ENCODE results near the gene HOXD1.

HOXD1 gene

DNA sequence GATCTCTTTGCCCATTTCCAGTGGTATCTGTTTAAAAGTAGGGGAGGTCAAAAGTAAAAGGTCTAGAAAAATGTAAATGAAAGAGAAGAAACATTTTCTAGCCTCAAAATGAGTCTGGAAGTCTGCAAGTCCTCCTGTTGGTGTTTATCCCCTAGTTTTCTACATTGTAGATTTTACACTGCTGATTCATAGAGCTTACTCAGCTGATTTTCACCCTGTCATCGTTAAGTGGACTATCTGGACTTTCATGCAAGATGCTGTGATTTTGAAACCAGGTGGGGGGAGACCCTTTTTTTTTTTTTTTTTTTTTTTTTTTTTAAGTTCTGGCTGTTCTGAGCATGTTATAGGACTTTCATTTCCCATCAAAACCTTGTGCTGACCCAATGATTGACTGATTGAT, 21.1 kb upstream of the HOXD1 start:
- DNase-seq: no peak

DNA sequence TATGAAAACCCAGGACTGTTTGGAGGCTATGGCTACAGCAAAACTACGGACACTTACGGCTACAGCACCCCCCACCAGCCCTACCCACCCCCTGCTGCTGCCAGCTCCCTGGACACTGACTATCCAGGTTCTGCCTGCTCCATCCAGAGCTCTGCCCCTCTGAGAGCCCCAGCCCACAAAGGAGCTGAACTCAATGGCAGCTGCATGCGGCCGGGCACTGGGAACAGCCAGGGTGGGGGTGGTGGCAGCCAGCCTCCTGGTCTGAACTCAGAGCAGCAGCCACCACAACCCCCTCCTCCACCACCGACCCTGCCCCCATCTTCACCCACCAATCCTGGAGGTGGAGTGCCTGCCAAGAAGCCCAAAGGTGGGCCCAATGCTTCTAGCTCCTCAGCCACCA, 19.3 kb upstream of the HOXD1 start:
- no peak for DNase-seq

DNA sequence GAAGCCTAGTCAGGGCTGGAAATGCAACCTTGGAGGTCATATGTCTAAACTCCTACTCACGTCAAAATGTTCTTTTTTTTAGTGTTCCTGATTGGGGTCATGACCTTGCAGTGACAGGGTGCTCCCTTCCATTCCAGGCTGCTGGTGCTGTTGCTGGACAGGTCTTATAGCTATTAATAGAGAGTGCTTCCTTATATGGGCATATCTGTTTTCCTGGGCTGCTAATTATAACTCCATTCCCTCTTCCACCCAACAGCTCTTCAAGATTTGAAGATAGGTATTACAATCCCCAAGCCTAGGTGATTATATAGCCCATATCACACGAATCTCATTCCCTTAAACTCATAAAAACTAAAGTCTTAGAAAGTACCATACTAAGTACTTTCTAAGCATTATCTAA, 18.8 kb upstream of the HOXD1 start:
- no peak for DNase-seq

DNA sequence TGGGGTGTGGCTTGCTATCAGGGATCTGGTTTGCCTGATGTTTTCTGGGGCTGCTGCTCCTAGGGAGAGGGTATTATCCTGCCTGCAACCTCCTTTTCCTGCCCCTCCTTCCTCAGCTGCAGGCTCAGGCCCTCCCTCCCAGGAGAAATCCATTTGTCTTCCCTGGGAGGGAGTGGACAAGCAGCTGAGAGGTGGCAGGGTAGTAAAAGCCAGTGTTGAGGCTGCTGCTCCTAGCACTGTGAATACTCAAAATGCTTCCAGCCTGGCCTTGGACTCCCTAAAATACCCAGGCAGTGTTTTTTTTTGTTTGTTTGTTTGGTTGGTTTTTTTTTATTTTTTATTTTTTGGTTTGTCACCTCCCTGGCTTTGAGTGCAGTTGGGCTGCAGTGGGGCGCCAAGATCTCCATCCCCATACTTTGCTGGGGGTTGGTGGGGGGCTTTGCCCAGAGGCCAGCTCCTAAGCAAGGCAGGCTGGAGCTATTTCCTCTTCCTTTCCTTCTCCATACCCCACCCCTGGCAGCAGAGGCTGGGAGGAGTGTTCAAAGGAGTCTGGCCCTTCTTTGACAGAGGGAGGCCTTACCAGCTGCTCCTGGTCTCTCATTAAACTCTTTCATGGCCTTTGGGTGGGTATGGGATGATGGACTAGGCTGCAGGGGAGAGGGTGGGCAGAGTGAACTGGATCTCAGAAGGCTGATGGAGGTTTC, 17.7 kb upstream of the HOXD1 start:
- peak; percentile 51 for DNase-seq

DNA sequence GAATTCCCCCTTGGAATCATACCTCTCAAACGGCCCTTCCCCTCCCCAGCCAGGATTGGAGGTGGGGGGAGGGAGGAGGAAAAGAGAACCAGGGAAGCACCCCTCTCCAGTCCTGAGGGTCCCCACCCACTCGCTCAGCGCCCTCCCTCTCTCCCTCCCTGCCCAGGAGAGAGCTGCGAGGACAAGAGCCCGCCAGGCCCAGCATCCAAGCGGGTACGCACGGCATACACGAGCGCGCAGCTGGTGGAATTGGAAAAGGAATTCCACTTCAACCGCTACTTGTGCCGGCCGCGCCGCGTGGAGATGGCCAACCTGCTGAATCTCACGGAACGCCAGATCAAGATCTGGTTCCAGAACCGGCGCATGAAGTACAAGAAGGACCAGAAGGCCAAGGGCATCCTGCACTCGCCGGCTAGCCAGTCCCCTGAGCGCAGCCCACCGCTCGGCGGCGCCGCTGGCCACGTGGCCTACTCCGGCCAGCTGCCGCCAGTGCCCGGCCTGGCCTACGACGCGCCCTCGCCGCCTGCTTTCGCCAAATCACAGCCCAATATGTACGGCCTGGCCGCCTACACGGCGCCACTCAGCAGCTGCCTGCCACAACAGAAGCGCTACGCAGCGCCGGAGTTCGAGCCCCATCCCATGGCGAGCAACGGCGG, 17.0 kb upstream of the HOXD1 start:
- DNase-seq: no peak

DNA sequence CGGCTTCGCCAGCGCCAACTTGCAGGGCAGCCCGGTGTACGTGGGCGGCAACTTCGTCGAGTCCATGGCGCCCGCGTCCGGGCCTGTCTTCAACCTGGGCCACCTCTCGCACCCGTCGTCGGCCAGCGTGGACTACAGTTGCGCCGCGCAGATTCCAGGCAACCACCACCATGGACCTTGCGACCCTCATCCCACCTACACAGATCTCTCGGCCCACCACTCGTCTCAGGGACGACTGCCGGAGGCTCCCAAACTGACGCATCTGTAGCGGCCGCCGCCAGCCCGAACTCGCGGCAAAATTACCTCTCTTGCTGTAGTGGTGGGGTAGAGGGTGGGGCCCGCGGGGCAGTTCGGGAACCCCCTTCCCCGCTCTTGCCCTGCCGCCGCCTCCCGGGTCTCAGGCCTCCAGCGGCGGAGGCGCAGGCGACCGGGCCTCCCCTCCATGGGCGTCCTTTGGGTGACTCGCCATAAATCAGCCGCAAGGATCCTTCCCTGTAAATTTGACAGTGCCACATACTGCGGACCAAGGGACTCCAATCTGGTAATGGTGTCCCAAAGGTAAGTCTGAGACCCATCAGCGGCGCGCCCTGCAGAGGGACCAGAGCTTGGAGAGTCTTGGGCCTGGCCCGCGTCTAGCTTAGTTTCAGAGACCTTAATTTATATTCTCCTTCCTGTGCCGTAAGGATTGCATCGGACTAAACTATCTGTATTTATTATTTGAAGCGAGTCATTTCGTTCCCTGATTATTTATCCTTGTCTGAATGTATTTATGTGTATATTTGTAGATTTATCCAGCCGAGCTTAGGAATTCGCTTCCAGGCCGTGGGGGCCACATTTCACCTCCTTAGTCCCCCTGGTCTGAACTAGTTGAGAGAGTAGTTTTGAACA, 16.2 kb upstream of the HOXD1 start:
- no peak for DNase-seq

DNA sequence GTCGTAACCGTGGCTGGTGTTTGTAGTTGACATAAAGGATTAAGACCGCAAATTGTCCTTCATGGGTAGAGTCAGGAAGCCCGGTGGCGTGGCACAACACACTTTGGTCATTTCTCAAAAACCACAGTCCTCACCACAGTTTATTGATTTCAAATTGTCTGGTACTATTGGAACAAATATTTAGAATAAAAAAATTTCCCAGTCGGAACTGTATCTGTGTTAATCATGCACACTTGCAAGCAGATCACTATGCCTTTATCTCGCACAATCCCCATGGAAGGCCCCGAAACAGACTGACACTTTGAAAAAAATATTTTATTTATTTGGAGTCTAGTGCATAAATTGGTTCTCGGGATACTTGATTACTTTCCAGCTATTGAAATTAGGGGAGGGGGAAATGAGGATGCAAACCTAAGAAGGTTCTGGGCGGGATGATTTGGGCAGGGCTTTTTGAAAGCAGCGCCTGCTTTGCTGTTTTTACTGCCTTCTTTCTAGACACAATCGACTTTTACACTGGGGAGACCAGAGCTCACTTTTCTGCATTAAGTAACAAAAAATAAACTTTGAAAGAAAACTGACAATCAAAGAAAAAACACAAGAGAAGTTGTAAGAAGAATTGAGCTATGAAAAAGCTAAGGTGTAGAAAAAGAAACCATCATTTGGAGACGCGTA, 15.4 kb upstream of the HOXD1 start:
- no peak for DNase-seq

DNA sequence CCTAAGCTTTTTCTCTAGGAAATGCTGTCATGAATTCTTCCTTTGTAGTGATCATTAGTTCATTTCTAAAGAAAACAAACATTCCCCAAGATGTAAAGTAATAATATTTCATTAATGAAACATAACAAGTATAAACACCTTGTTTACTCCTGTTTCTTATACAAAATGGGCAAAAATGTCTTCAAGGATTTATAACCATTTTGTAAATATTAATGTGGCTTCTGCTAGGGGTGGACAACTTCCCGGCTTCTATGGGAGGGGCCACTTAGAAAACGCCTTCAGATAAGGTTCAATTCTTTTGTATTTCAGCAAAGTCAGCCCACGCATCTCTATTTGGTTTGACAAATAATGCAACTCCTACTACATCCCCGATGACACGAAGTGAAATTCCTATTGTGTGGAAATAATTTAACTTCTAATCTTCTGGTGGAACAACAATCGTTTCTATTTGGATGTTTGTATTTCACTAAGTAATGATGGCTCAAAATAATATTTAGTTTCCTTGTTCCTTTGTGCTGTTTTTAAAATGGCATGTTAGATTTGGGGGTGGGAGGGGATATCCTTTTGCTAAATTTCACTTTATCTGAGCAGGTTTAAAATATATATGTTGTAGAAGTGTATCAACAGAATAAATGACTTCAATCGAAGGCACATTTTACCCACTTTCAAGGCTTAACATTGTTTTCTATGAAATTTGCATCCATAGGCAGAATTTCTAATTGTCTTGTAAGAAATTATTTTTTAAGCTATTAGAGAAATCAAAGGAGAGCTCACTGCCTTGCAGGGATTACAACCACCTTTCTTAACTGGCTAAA, 14.7 kb upstream of the HOXD1 start:
- DNase-seq: no peak

DNA sequence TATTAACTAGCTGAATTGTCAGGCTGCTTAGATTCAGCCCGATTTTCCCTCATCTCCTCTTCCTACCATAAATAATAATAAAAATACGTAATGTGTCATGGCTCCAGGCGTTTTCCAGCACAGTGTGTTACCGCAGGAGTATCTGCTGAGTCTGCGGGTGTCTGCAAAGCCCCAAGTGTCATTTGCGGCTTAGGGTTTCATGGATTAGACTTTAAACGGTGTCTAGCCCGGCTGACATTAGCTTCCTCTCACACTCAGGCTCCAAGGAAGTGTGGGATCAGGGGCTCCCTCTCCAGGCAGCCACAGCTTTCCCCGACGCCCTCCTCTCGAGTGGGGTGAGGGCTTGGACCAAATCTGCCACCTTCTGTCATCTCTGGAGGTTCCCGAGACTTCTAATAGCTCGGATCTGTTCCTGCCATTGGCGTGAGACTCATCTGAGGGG, 14.1 kb upstream of the HOXD1 start:
- peak; percentile 71 for DNase-seq

DNA sequence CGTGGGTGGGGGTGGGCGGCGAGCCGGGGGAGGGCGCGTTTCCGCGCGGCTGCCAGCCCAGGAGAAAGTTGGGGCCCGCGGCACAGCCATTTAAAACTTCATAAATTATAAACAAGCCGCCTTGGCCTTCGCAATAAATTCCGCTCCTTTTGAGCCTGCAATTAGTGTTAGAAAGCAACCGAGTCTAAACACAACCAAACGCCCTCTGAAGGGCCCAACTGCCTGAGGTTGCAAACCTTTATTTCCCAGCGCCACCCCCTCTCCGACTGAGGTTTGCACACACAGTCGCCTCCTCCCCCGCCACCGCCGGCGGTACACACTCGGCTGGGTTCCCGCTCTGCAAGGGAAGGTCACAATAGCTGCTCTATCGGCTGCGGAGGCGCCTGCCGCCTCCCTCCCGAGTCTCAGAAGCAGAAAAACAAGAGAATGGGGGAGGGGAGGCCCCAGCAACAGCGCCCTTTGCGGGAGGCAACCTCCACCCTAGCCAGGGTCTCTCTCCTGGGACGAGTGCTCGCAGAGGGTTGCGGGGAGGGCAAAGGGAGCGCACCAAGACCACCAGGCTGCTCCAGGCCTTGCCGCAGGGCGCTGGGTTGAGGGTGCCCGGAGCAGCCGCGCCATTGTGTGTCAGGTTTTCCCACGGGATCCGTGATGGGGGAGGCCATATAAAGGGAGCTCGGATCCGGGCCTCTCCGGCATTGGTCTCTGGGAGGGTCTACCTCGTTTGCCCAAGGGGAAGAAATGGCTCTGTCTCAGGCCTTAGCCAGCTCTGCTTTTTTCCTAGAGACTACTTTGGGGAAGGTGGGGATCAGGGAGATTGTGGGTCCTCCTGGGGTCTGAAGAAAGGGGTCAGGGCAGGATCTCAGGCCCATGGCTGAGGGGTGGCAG, 13.4 kb upstream of the HOXD1 start:
- peak; percentile 86 for DNase-seq

DNA sequence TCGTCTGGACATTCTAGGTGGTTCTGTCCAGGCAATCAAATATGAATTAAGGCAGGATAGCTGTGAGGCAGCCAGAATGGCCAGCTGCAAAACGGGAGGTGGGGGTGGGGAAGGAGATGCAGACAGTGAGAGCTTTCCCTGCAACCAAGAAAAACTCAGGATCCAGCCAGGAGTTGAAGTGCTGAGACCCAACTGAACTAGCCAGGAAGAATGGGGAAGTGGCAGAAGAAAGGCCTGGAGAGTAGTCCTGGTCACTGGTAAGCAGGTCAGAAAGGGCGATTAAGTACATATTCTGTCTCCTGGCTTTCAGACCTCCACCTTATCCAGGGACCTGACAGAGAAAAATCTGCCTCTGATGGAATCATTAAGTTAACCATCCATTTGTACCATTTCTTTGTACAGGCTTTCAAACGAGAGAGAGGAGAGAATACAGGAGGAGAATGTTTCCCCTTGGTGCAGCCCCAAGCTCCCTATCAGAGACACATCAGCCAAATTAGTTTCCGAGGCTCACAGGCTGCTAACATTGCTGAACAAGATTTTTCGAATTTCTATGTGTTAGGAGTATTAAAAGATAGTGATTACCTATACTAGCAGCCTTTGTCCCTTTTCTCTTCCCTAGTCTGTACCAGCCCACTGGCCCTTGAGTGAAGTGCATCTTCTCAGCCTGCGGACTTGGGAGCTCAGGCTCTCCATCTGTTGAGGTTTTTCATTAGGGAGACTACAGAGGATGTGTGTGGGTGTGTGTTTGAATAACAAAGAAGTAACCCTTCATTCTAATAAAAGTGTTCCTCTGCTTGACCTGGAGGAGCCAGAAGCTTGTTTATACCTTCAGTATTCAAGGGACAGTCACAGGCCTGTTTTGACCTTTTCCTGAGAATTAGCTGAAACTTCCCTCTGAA, 12.5 kb upstream of the HOXD1 start:
- peak; percentile 28 for DNase-seq

DNA sequence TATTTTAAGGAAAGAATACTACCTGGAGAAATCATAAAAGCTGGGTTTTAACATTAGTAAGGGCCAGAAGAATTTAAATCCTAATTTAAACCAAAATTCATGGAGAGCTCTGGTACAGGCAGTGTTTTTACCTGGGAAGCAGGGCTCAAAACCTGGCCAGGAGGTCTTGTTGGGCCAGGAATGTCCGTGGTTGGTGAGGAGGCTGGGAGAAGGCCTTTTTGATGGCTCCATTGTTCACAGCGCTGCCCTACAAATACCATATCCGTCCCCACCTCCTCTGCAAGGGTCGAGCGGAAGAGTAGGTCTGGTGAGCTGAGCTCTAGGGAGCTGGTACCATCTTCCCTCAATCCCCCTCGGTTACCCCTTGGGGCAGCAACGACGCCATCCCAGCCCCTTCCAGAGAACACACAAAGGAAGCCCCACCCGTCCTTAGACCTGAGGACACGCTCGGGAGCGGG, 10.9 kb upstream of the HOXD1 start:
- DNase-seq: peak; percentile 85

DNA sequence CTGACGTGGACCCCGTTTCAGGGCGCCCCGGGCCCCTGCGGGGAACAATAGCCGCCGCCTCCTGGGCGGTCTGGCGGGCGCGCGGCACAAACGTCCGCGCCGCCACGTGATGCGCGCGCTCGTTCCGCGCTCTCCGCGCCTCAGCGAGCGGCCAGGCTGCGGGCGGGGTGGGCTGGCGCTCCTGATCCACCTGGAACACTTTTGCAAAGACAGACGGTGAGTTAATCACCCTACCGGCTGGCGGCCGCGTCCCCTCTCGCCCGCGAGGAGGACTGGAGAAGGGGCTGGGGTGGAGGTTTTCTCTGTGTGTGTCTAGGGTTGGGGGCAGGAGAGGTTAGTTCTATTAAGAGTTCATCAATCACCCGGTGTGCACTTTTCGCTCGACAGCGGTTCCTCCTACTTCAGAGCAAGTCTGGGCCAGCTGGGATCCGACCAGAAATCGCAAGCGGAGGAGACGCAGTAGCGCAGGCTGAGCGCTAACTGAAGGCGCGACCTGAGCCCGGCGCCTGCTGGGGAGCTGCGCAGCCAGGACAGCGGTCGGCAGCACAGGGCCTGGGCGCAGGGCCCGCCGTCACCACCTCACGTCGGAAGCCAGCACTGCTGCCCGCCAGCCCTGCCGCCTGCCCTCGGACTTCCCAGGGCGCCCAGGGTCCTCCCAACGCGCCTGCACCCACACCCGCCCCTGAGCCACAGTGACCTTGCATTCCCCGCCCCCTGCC, 10.3 kb upstream of the HOXD1 start:
- peak; percentile 90 for DNase-seq

DNA sequence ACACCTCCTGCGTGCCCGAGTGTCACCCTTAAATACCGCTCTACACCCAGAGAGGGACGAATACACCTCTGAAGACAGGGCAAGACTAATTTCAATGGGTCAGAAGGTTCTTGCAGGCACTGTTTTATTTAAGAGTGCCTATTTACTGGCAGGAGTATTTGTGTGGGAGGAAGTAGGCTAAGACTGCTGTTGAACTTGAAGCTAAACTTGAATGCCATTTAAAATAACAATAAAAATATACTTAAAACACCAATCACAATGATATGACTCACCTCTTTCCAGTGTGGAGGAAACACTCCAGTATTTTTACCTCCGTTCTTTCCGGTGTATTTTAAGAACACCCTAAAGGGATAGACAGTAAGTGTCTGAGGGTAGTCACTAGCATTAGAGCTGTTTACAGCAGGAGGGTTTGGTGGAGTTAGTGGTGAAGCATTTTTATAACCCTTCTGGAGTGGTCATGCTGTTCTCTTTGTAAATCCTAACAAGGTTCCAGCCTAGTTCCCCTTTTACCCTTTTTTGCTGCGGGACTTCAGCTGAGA, 9.6 kb upstream of the HOXD1 start:
- no peak for DNase-seq

DNA sequence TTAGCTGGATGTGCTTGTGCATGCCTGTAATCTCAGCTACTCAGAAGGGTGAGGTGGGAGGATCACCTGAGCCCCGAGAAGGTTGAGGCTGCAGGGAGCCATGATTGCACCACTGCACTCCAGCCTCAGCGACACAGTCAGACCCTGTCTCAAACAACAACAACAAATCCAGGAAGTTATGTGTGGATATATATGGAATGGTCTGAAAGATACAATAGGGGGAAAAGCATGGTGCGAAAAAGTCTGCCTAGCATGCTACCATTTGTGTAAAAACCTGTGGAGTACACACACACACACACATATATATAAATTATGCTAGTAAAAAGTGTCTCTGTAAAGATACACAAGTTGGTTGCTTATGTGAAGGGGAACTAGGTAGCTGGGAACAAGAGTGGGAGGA, 6.9 kb upstream of the HOXD1 start:
- no peak for DNase-seq

DNA sequence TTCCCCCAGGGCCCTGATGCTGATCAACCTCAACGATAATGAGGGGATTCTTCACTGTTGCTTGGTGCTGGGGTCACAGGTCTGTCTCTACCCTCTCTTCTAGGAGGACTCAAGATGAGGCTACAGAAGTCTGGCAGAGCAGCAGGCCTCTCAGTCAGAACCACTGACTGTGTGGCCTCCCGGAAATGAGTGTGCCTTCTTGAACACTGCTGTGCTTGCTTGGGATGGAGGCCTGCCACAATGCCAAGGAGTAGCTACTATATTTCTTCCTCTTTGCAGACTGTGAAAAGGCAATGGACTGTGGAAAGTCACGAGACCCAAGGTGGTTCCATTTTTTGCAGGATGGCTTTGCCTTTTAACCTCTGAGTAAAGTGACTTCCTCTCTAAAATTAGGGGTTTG, 5.8 kb upstream of the HOXD1 start:
- DNase-seq: no peak

DNA sequence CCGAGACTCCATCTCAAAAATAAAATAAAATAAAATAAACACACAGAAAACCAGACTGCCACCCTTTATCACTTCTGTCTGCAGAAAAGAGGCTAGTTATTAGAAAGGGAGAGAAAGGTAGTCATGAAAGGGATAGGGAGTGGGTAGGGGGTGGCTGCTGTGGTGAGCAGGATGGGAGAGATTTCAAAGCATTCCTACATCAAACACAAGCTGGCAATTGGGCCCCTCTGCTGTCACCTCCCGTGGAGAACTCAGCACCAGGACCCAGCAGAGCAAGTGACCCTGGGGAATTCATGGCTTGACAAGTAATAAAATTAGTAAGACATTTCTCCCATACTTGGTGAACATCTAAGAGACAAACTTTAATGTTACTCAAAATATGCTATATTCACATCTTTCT, 3.7 kb upstream of the HOXD1 start:
- no peak for DNase-seq

DNA sequence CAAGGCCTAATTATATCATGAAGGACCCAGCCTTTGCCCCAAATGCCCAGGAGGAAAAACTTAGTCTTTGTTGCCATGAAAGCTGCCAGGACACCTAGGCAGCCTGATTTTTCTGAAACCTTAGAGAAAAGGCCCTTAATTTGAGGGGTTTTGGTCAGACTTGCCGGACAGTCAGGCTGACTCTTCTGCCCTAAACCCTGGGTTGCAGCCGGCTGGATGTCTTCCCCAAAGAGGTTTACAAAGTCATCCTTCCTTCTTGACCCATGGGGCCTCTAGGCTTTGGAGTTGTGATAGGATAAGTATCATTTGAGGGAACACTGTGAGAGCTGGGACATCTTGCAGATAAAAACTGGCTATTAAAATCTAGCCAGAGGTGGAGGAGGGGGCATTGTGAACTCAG, 2.4 kb upstream of the HOXD1 start:
- no peak for DNase-seq
